GM12874 (cell line): Measurements from ENCODE around the gene IGF1R.

ENCODE experiments used
- CTCF ChIP-seq: IDR thresholded peaks from 2 replicates; pipeline ENCODE4 v1.5.1; 2011; ENCODE audit warnings: low read depth, mild to moderate bottlenecking, control low read depth, low read length, moderate library complexity; ENCODE audit not compliant: insufficient read depth

The IGF1R gene

GRCh38 chr15:98969126-98969735, 320.9 kb downstream of the IGF1R start:
- TF ChIP-seq CTCF = no peak

- no peak for TF ChIP-seq CTCF
Measured at GRCh38 chr15:98970799-98971198, 322.5 kb downstream of the IGF1R start.

- no peak for TF ChIP-seq CTCF
Measured at GRCh38 chr15:98976500-98976899, 328.2 kb downstream of the IGF1R start.

GRCh38 chr15:98977441-98977840, 329.1 kb downstream of the IGF1R start:
- no peak for TF ChIP-seq CTCF

- TF ChIP-seq CTCF = no peak
Measured at GRCh38 chr15:98978153-98978552, 329.8 kb downstream of the IGF1R start.

GRCh38 chr15:98980899-98981228, 332.5 kb downstream of the IGF1R start:
- TF ChIP-seq CTCF = no peak

GRCh38 chr15:98981851-98982722, 333.7 kb downstream of the IGF1R start:
- TF ChIP-seq CTCF = no peak
